ENCODE results near the gene JAKMIP2. TPM values are rescaled to one million over a fixed set of nuclear protein-coding genes. Genes with fewer than 3 reads are reported as not detected.

JAKMIP2 gene
- total RNA-seq, 1 donor from 2014 or later = not detected

DNA sequence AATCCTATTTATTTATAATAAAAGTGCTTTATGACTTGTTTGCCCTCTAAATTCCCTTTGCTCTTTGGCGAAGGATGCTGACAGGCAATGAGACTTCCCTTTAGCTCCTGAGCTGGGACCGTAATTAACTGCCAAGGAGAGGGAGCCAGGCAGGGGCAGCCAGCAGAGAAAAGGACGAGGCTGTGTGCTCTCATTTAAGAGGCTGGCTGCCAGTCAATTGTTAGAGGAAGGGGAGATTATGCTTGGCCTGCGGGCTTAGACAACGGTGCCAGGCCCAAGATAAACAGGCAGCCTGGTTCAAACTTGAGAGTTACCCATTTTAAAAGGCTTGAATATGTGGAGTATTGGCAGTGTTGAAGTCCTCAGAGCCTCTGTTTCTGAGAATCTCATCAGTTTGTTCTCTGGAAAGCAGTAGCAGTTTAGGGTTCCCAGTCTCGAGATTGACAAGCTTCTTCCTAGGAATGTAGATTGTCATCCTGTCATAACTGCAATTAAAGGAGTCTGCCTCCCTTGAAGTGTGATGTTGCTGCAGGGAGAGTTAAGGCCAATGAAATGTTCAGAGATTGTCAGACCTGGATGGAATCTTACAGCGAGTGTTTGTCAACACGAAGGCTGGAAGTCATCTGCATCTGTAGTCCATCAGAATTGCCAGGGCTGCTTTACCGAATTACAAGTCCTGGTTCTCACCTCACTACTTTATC is 113.2 kb downstream of the JAKMIP2 start:
- TF ChIP-seq, protein P1, sequence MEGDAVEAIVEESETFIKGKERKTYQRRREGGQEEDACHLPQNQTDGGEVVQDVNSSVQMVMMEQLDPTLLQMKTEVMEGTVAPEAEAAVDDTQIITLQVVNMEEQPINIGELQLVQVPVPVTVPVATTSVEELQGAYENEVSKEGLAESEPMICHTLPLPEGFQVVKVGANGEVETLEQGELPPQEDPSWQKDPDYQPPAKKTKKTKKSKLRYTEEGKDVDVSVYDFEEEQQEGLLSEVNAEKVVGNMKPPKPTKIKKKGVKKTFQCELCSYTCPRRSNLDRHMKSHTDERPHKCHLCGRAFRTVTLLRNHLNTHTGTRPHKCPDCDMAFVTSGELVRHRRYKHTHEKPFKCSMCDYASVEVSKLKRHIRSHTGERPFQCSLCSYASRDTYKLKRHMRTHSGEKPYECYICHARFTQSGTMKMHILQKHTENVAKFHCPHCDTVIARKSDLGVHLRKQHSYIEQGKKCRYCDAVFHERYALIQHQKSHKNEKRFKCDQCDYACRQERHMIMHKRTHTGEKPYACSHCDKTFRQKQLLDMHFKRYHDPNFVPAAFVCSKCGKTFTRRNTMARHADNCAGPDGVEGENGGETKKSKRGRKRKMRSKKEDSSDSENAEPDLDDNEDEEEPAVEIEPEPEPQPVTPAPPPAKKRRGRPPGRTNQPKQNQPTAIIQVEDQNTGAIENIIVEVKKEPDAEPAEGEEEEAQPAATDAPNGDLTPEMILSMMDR (IDR thresholded peaks at IDR 0.05; ENCODE audit: insufficient read depth, low read length, severe bottlenecking) = no peak
- Histone ChIP-seq H3K27me3 (ENCODE audit: control insufficient read depth, insufficient read depth, low read length) (no peaks in the 10 kb centered on the region), H3K36me3 (ENCODE audit: control insufficient read depth, insufficient read depth, low read length) (no peaks in the 10 kb centered on the region), H3K4me3 (ENCODE audit: low read depth, low read length) (no peak overlapping the region)
- FAIRE-seq (no peak), DNase-seq (ENCODE audit: low read depth) (no peak)

GRCh38 chr5:147668385-147668784 is 114.1 kb downstream of the JAKMIP2 start:
- DNase-seq (ENCODE audit: low read depth) = no peak
- H3K4me3 ChIP-seq (ENCODE audit: low read depth, low read length) = no peak overlapping the region
- H3K27me3 ChIP-seq (ENCODE audit: control insufficient read depth, insufficient read depth, low read length) = no peaks in the 10 kb centered on the region
- FAIRE-seq = no peak
- H3K36me3 ChIP-seq (ENCODE audit: control insufficient read depth, insufficient read depth, low read length) = no peaks in the 10 kb centered on the region
- TF ChIP-seq, protein P1 (IDR thresholded peaks at IDR 0.05; ENCODE audit: insufficient read depth, low read length, severe bottlenecking) = no peak

DNA sequence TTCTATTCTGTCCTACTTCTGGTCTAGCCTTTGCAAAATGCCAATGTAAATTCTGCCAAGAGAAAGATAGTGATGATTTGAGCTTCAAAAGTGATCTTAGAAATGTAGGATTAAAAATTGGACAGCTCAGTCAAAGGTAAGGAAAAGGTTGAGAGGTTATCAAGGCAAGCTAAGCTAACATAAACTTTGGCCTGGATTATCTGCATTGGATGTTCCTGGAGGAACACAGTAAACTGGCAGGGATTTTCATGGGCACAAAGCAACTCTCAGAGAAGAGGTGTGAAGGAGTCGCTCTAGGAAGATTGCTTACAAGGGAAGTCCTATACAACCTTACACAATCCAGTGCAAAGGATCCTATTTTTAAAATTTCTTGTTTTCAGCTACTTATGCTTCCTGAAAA is 115.2 kb downstream of the JAKMIP2 start:
- TF ChIP-seq, protein P1 (IDR thresholded peaks at IDR 0.05; ENCODE audit: insufficient read depth, low read length, severe bottlenecking) = no peak
- DNase-seq (ENCODE audit: low read depth) (no peak), FAIRE-seq (no peak)
- Histone ChIP-seq H3K4me3 (ENCODE audit: low read depth, low read length) (no peak overlapping the region), H3K36me3 (ENCODE audit: control insufficient read depth, insufficient read depth, low read length) (no peaks in the 10 kb centered on the region), H3K27me3 (ENCODE audit: control insufficient read depth, insufficient read depth, low read length) (no peaks in the 10 kb centered on the region)

GRCh38 chr5:147666419-147666818 is 116.1 kb downstream of the JAKMIP2 start:
- FAIRE-seq = no peak
- TF ChIP-seq, protein P1 (IDR thresholded peaks at IDR 0.05; ENCODE audit: insufficient read depth, low read length, severe bottlenecking) = no peak
- Histone ChIP-seq H3K27me3 (ENCODE audit: control insufficient read depth, insufficient read depth, low read length) (no peaks in the 10 kb centered on the region), H3K4me3 (ENCODE audit: low read depth, low read length) (no peak overlapping the region), H3K36me3 (ENCODE audit: control insufficient read depth, insufficient read depth, low read length) (no peaks in the 10 kb centered on the region)
- DNase-seq (ENCODE audit: low read depth) = no peak

GRCh38 chr5:147661541-147661940 is 121.0 kb downstream of the JAKMIP2 start:
- H3K36me3 ChIP-seq (ENCODE audit: control insufficient read depth, insufficient read depth, low read length) = no peaks in the 10 kb centered on the region
- no peak overlapping the region for H3K4me3 ChIP-seq (ENCODE audit: low read depth, low read length)
- FAIRE-seq (no peak), DNase-seq (ENCODE audit: low read depth) (peak; percentile 20)
- no peaks in the 10 kb centered on the region for H3K27me3 ChIP-seq (ENCODE audit: control insufficient read depth, insufficient read depth, low read length)
- TF ChIP-seq, protein P1 (IDR thresholded peaks at IDR 0.05; ENCODE audit: insufficient read depth, low read length, severe bottlenecking) = no peak

Measured in bronchial epithelial cell (primary cell).